GM19328 (cell line): ENCODE data around the gene GRIK2.

Source experiments
- ATAC-seq: cut with Tn5 transposase; IDR thresholded peaks from one replicate; pipeline ENCODE4 v1.9.1; 2021; ENCODE audit warnings: mild to moderate bottlenecking, moderate library complexity; ENCODE audit not compliant: unreplicated experiment

The GRIK2 gene

GRCh38 chr6:101453221-101453620 is 59.7 kb downstream of the GRIK2 start:
- no peak for ATAC-seq

GRCh38 chr6:101454106-101454676 is 60.7 kb downstream of the GRIK2 start:
- no peak for ATAC-seq

GRCh38 chr6:101458336-101458735 is 64.8 kb downstream of the GRIK2 start:
- ATAC-seq: no peak

- no peak for ATAC-seq
Measured at GRCh38 chr6:101458826-101459225, 65.3 kb downstream of the GRIK2 start.

- ATAC-seq: no peak
Measured at GRCh38 chr6:101462576-101462975, 69.1 kb downstream of the GRIK2 start.

GRCh38 chr6:101465863-101466262 is 72.4 kb downstream of the GRIK2 start:
- no peak for ATAC-seq

- ATAC-seq: no peak
Measured at GRCh38 chr6:101477436-101477835, 83.9 kb downstream of the GRIK2 start.

GRCh38 chr6:101478891-101479290 is 85.4 kb downstream of the GRIK2 start:
- no peak for ATAC-seq

GRCh38 chr6:101482606-101483005 is 89.1 kb downstream of the GRIK2 start:
- ATAC-seq: no peak

- no peak for ATAC-seq
Measured at GRCh38 chr6:101484781-101485180, 91.3 kb downstream of the GRIK2 start.

GRCh38 chr6:101486124-101486523 is 92.6 kb downstream of the GRIK2 start:
- ATAC-seq: no peak

- ATAC-seq: no peak
Measured at GRCh38 chr6:101486726-101487125, 93.2 kb downstream of the GRIK2 start.

- ATAC-seq: no peak
Measured at GRCh38 chr6:101489456-101489855, 95.9 kb downstream of the GRIK2 start.

- ATAC-seq: no peak
Measured at GRCh38 chr6:101490857-101491256, 97.3 kb downstream of the GRIK2 start.

- no peak for ATAC-seq
Measured at GRCh38 chr6:101502818-101503217, 109.3 kb downstream of the GRIK2 start.

GRCh38 chr6:101509536-101509935 is 116.0 kb downstream of the GRIK2 start:
- ATAC-seq: no peak

- ATAC-seq: no peak
Measured at GRCh38 chr6:101513181-101513580, 119.7 kb downstream of the GRIK2 start.

GRCh38 chr6:101516578-101516977 is 123.1 kb downstream of the GRIK2 start:
- no peak for ATAC-seq

GRCh38 chr6:101517632-101518031 is 124.1 kb downstream of the GRIK2 start:
- no peak for ATAC-seq

- no peak for ATAC-seq
Measured at GRCh38 chr6:101522254-101522653, 128.7 kb downstream of the GRIK2 start.

GRCh38 chr6:101527467-101527866 is 134.0 kb downstream of the GRIK2 start:
- no peak for ATAC-seq

- no peak for ATAC-seq
Measured at GRCh38 chr6:101528801-101529200, 135.3 kb downstream of the GRIK2 start.

- ATAC-seq: no peak
Measured at GRCh38 chr6:101531538-101531937, 138.0 kb downstream of the GRIK2 start.
